Right ventricle myocardium superior (tissue), 1 donor: ENCODE measurements around the gene PRLH. TPM values are rescaled to one million over a fixed set of nuclear protein-coding genes. Genes with fewer than 3 reads are reported as not detected.

Experiments used
- ATAC-seq: fragments of 200-7000 bp; cut with Tn5 transposase; one replicate; pipeline ENCODE4 v1.9.1; 2020; ENCODE audit warnings: mild to moderate bottlenecking; ENCODE audit not compliant: poor library complexity
- DNase-seq: peaks from one replicate; pipeline ENCODE4 v3.0.0-alpha.2; 2020
- intact Hi-C: fragments of 100-400 bp; cut with DNase I; formaldehyde crosslinking; loops from one replicate; pipeline ENCODE4 v1.11.2; 2022
- long read RNA-seq: library from polyadenylated mRNA; unstranded; transcript quantifications from one replicate; pipeline ENCODE4 v2.0.0, GENCODE V29; 2021
- total RNA-seq: library from RNA; stranded (reverse); fragmentation: NEBNext Ultra II Directional; extraction: Animal tissue kit (Norgen Biotek cat#: 25700); gene quantifications from one replicate; pipeline ENCODE4 v1.2.1, GENCODE V29; 2021
- donor health status: DM: no; HTN: yes; CAD: no; lungs with severe emphysema.

The PRLH gene
- total RNA-seq = not detected
- long read RNA-seq = 0 reads

- ATAC-seq (peak; percentile 13), DNase-seq (no peak)
- intact Hi-C loops = no loop called here
Observed at GRCh38 chr2:237566401-237567235, at the start of gene PRLH. Gene PRLH (plus strand): TSS chr2:237566574. CDS start chr2:237566574, 0 bp downstream.

- intact Hi-C loops = no loop called here
- ATAC-seq (no peak), DNase-seq (no peak)
Observed at GRCh38 chr2:237517163-237517562, 49.2 kb upstream of the PRLH start.

- DNase-seq (no peak), ATAC-seq (no peak)
Observed at GRCh38 chr2:237517990-237518389, 48.4 kb upstream of the PRLH start.

GRCh38 chr2:237519506-237520245 is 46.7 kb upstream of the PRLH start:
- ATAC-seq = no peak
- no peak for DNase-seq

More at GRCh38 chr2:237517990-237518389, 48.4 kb upstream of the PRLH start:
- intact Hi-C loops = no loop called here

GRCh38 chr2:237520290-237520689 is 46.1 kb upstream of the PRLH start:
- intact Hi-C loops = no loop called here
- DNase-seq (no peak), ATAC-seq (no peak)

More at GRCh38 chr2:237519506-237520245, 46.7 kb upstream of the PRLH start:
- intact Hi-C loops = no loop called here

GRCh38 chr2:237524631-237525030 is 41.7 kb upstream of the PRLH start:
- no peak for ATAC-seq
- no peak for DNase-seq
- intact Hi-C loops = no loop called here

- DNase-seq = no peak
- intact Hi-C loops = no loop called here
- no peak for ATAC-seq
Observed at GRCh38 chr2:237525559-237526157, 40.7 kb upstream of the PRLH start.

- intact Hi-C loops = no loop called here
- DNase-seq = no peak
- no peak for ATAC-seq
Observed at GRCh38 chr2:237527233-237527632, 39.1 kb upstream of the PRLH start.

- intact Hi-C loops = no loop called here
- DNase-seq (no peak), ATAC-seq (no peak)
Observed at GRCh38 chr2:237527766-237528165, 38.6 kb upstream of the PRLH start.

GRCh38 chr2:237529452-237530402 is 36.6 kb upstream of the PRLH start:
- no peak for DNase-seq

GRCh38 chr2:237530472-237531433 is 35.6 kb upstream of the PRLH start:
- DNase-seq = no peak
- intact Hi-C loops = no loop called here
- no peak for ATAC-seq

More at GRCh38 chr2:237529452-237530402, 36.6 kb upstream of the PRLH start:
- ATAC-seq = no peak
- intact Hi-C loops = no loop called here

- intact Hi-C loops = no loop called here
- ATAC-seq = no peak
Observed at GRCh38 chr2:237532160-237532559, 34.2 kb upstream of the PRLH start.

GRCh38 chr2:237533668-237534161 is 32.7 kb upstream of the PRLH start:
- DNase-seq (no peak), ATAC-seq (no peak)
- intact Hi-C loops = no loop called here

More at GRCh38 chr2:237532160-237532559, 34.2 kb upstream of the PRLH start:
- no peak for DNase-seq

GRCh38 chr2:237534380-237534779 is 32.0 kb upstream of the PRLH start:
- ATAC-seq (no peak), DNase-seq (no peak)
- intact Hi-C loops = no loop called here

GRCh38 chr2:237535385-237536082 is 30.8 kb upstream of the PRLH start:
- intact Hi-C loops = no loop called here

GRCh38 chr2:237536083-237536415 is 30.3 kb upstream of the PRLH start:
- no peak for ATAC-seq
- DNase-seq = no peak
- intact Hi-C loops = no loop called here

More at GRCh38 chr2:237535385-237536082, 30.8 kb upstream of the PRLH start:
- no peak for DNase-seq
- ATAC-seq = no peak

- intact Hi-C loops = no loop called here
- ATAC-seq (no peak), DNase-seq (no peak)
Observed at GRCh38 chr2:237536617-237537016, 29.8 kb upstream of the PRLH start.
